Large intestine (tissue), 3 donors: ENCODE data around the gene NRXN3. TPM values are rescaled to one million over a fixed set of nuclear protein-coding genes. Genes with fewer than 3 reads are reported as not detected.
A peak's percentile ranks its signal among the peaks of the same experiment; 100 is the strongest.
"Not testable (repeated sequence)": the region's sequence is repeated elsewhere in the genome, so short reads cannot be mapped to it uniquely, and the experiment has no call there.

Experiments
- DNase-seq, 2 donors: peaks; one replicate each; pipeline versions ENCODE4 v3.0.0 to v3.0.0-alpha.2; 2013
- H3K27ac ChIP-seq: one replicate; pipeline ENCODE4 v1.5.1; 2013; ENCODE audit warnings: low read length
- H3K27me3 ChIP-seq: 2 replicates; pipeline ENCODE4 v1.6.1; 2013; ENCODE audit warnings: low read length; ENCODE audit not compliant: control insufficient read depth, insufficient read depth
- H3K36me3 ChIP-seq: 2 replicates; pipeline ENCODE4 v1.6.1; 2013; ENCODE audit warnings: low read length; ENCODE audit not compliant: control insufficient read depth, insufficient read depth
- H3K4me1 ChIP-seq: one replicate; pipeline ENCODE4 v1.6.1; 2013; ENCODE audit warnings: low read length; ENCODE audit not compliant: control insufficient read depth, insufficient read depth
- H3K4me3 ChIP-seq: one replicate; pipeline ENCODE4 v1.5.1; 2013; ENCODE audit warnings: low read length
- H3K9me3 ChIP-seq: one replicate; pipeline ENCODE4 v1.6.1; 2013; ENCODE audit warnings: mild to moderate bottlenecking, low read depth, low read length, moderate library complexity; ENCODE audit not compliant: control insufficient read depth
- WGBS: methylation state at CpG from one replicate; pipeline ENCODE4 v1.1.5; 2013; ENCODE audit warnings: low lambda C conversion rate; ENCODE audit not compliant: insufficient coverage; 5-methylcytosine and 5-hydroxymethylcytosine counted together
- polyA plus RNA-seq: library from polyadenylated mRNA; unstranded; fragments of 120-200 nt; gene quantifications from one replicate; pipeline ENCODE4 v1.2.1, GENCODE V29; 2013

NRXN3 gene
- polyA plus RNA-seq, 1 donor: 12.8 TPM

- no CpG with 5 or more reads among the region's 2 CpGs for WGBS
- H3K9me3 ChIP-seq: peaks cover 2% of the 10 kb centered on the region
- no peaks in the 10 kb centered on the region for H3K27me3 ChIP-seq
- no peak overlapping the region for H3K27ac ChIP-seq
- H3K36me3 ChIP-seq: no peaks in the 10 kb centered on the region
- no peak overlapping the region for H3K4me3 ChIP-seq
- no peaks in the 10 kb centered on the region for H3K4me1 ChIP-seq
- no peak for DNase-seq
These were observed 1570.0 kb downstream of the NRXN3 start for GRCh38 chr14:79740066-79740601.

GRCh38 chr14:79742142-79742541 is 1572.0 kb downstream of the NRXN3 start:
- WGBS: 80% methylated on average over 1 of the region's 1 CpG
- no peaks in the 10 kb centered on the region for H3K27me3 ChIP-seq

GRCh38 chr14:79745046-79745445 is 1574.9 kb downstream of the NRXN3 start:
- Histone ChIP-seq H3K27me3 (no peaks in the 10 kb centered on the region), H3K4me1 (no peaks in the 10 kb centered on the region), H3K36me3 (no peaks in the 10 kb centered on the region), H3K27ac (no peak overlapping the region), H3K9me3 (no peaks in the 10 kb centered on the region), H3K4me3 (no peak overlapping the region)
- DNase-seq: no peak
- 100% methylated on average over 1 of the region's 2 CpGs for WGBS

More at GRCh38 chr14:79742142-79742541, 1572.0 kb downstream of the NRXN3 start:
- no peak for DNase-seq
- Histone ChIP-seq H3K9me3 (no peaks in the 10 kb centered on the region), H3K27ac (no peak overlapping the region), H3K36me3 (no peaks in the 10 kb centered on the region), H3K4me3 (no peak overlapping the region), H3K4me1 (no peaks in the 10 kb centered on the region)

- WGBS: no CpG with 5 or more reads among the region's 2 CpGs
- no peaks in the 10 kb centered on the region for H3K9me3 ChIP-seq
- H3K4me3 ChIP-seq: no peak overlapping the region
- no peaks in the 10 kb centered on the region for H3K27me3 ChIP-seq
- no peaks in the 10 kb centered on the region for H3K4me1 ChIP-seq
- no peaks in the 10 kb centered on the region for H3K36me3 ChIP-seq
- no peak overlapping the region for H3K27ac ChIP-seq
- no peak for DNase-seq
These were observed 1578.9 kb downstream of the NRXN3 start for GRCh38 chr14:79749065-79749464.

GRCh38 chr14:79758985-79759384 is 1588.8 kb downstream of the NRXN3 start:
- no peak overlapping the region for H3K27ac ChIP-seq
- no peaks in the 10 kb centered on the region for H3K4me1 ChIP-seq
- no peaks in the 10 kb centered on the region for H3K36me3 ChIP-seq
- H3K27me3 ChIP-seq: no peaks in the 10 kb centered on the region
- no peaks in the 10 kb centered on the region for H3K9me3 ChIP-seq
- no peak overlapping the region for H3K4me3 ChIP-seq
- DNase-seq: no peak

DNA sequence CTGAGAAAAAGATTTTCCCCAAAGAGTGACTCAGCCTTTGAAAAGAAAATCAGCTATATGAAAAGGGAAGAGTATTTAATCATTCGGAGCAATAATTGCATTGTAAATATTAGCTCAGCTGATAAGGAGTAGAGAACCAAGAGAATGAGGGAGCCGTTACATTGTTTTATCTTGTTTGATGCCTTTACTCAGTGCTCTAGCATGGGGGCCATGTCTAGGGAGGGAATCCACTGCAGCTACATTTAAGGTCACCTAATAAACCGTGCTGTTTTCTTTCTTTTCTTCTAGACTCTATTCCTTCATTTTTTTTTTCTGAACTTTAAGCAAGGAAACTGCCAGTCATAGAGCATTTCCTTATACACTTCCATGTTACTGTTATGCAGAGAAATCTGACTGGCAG is 1594.2 kb downstream of the NRXN3 start:
- H3K4me3 ChIP-seq: no peak overlapping the region
- peaks cover 2% of the 10 kb centered on the region for H3K9me3 ChIP-seq
- H3K36me3 ChIP-seq: no peaks in the 10 kb centered on the region
- no peaks in the 10 kb centered on the region for H3K27me3 ChIP-seq
- DNase-seq: peak; percentile 9 to 66
- WGBS: 17% methylated on average over 2 of the region's 3 CpGs
- no peak overlapping the region for H3K27ac ChIP-seq
- no peaks in the 10 kb centered on the region for H3K4me1 ChIP-seq

GRCh38 chr14:79766511-79766910 is 1596.3 kb downstream of the NRXN3 start:
- no peak overlapping the region for H3K27ac ChIP-seq
- H3K9me3 ChIP-seq: peaks cover 2% of the 10 kb centered on the region
- no CpG with 5 or more reads among the region's 2 CpGs for WGBS
- no peaks in the 10 kb centered on the region for H3K4me1 ChIP-seq
- H3K36me3 ChIP-seq: no peaks in the 10 kb centered on the region
- H3K4me3 ChIP-seq: no peak overlapping the region
- DNase-seq: no peak
- no peaks in the 10 kb centered on the region for H3K27me3 ChIP-seq

GRCh38 chr14:79767251-79767650 is 1597.1 kb downstream of the NRXN3 start:
- H3K36me3 ChIP-seq: no peaks in the 10 kb centered on the region
- H3K27me3 ChIP-seq: no peaks in the 10 kb centered on the region
- 100% methylated on average over 1 of the region's 1 CpG for WGBS
- H3K4me3 ChIP-seq: no peak overlapping the region
- H3K4me1 ChIP-seq: no peaks in the 10 kb centered on the region
- no peak overlapping the region for H3K27ac ChIP-seq
- H3K9me3 ChIP-seq: peaks cover 2% of the 10 kb centered on the region
- no peak for DNase-seq

- H3K4me1 ChIP-seq, H3K9me3 ChIP-seq, H3K36me3 ChIP-seq, DNase-seq, H3K4me3 ChIP-seq, H3K27me3 ChIP-seq, H3K27ac ChIP-seq: not testable (repeated sequence)
- no CpG with 5 or more reads among the region's 14 CpGs for WGBS
These were observed 1597.5 kb downstream of the NRXN3 start for GRCh38 chr14:79767721-79768120.

- no peaks in the 10 kb centered on the region for H3K27me3 ChIP-seq
- DNase-seq: no peak
- no peak overlapping the region for H3K27ac ChIP-seq
- no peaks in the 10 kb centered on the region for H3K4me1 ChIP-seq
- WGBS: 20% methylated on average over 2 of the region's 2 CpGs
- H3K9me3 ChIP-seq: no peaks in the 10 kb centered on the region
- H3K36me3 ChIP-seq: no peaks in the 10 kb centered on the region
- no peak overlapping the region for H3K4me3 ChIP-seq
These were observed 1611.7 kb downstream of the NRXN3 start for GRCh38 chr14:79781882-79782281.

DNA sequence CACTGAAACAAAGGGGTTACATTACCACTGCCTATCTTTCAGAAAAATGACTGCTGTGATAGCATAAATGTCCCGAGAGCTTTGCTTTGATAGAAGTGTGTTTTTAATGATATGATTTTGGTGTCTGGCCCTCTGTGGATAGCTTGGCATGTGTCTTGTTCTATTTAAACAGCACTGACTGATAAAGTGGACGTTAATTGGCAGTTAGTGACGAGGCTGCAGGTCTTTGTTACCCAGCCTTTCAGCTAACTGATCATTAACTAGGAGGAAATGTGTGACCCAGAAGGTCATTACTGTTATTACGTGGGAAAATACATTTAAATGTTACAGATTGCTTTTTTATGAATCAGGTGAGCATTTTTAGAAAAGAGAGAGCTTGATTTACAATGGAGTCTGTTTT is 1612.9 kb downstream of the NRXN3 start:
- peak in 1 of 2 donors; percentile 39 for DNase-seq
- H3K27ac ChIP-seq: no peak overlapping the region
- H3K4me1 ChIP-seq: no peaks in the 10 kb centered on the region
- no CpG with 5 or more reads among the region's 4 CpGs for WGBS
- H3K36me3 ChIP-seq: no peaks in the 10 kb centered on the region
- H3K27me3 ChIP-seq: no peaks in the 10 kb centered on the region
- no peak overlapping the region for H3K4me3 ChIP-seq
- H3K9me3 ChIP-seq: no peaks in the 10 kb centered on the region
